Inflammatory macrophage treated with lipopolysaccharide for 1 hour (primary cell): ENCODE results near the gene ZNF226.
"Not testable (repeated sequence)": the region's sequence is repeated elsewhere in the genome, so short reads cannot be mapped to it uniquely, and the experiment has no call there.

Experiments used
- DNase-seq, 2 donors: peaks; one replicate each; pipeline ENCODE4 v3.0.0-alpha.2; 2020 to 2022

The ZNF226 gene

DNA sequence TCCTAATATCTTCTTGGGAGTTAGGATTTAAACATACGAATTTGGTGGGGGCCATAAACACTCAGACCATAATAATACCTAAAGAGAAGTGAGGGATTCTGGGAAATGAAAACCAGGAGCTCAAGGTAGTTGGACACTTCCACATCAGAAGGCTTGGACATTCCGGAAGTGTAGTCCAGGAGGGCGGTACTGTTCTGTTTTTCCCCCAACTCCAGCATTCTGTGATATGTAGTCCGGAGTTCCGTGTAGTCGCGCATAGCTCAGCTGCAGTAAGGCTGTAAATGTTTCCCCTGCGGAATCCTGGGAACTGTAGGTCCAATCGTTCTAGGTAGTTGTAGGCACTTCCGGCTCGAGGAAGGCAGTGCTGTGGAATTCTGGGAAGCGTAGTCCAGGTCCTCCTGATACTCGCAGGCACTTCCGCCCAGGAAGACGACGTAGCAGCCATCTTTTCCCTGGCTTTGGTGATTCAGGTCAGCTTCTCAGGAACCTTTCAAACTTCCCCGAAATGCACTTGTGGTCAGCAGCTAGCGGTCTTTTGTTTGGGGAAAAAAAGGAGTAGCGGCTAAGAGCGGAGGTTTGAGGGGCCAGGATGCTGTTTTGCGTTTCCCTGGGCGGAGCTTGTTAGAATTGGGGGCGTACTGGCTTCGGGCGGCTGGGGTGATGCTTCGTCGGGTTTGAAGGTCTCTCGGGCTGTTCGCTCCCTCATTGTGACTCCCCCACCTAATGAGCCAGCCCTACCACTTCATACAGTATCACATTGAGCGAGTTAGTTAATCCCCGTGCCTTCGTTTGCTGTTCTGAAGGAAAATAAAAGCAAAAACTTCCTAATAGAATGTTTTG lies at the start of gene ZNF226:
ZNF226 (plus strand) TSS at position 428 of the 840 bp plus-strand sequence. CDS start 4,981 bp downstream, outside the sequence.
- peak; percentile 90 to 97 for DNase-seq

DNA sequence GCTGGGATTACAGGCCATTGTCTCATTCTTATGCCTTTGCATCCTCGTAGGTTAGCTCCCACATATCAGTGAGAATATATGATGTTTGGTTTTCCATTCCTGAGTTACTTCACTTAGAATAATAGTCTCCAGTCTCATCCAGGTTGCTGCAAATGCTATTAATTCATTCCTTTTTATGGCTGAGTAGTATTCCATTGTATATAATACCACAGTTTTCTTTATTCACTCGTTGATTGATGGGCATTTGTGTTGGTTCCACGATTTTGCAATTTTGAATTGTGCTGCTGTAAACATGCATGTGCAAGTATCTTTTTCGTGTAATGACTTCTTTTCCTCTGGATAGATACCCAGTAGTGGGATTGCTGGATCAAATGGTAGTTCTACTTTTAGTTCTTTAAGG lies 43.7 kb upstream of the ZNF226 start:
- DNase-seq, result not testable (repeated sequence)

- no peak for DNase-seq
These were observed 32.9 kb upstream of the ZNF226 start for GRCh38 chr19:44131955-44132354.

GRCh38 chr19:44141191-44142058 lies 23.5 kb upstream of the ZNF226 start, which contains the start of gene ZNF234:
ZNF234 (plus strand) TSS chr19:44141554; CDS start chr19:44144633, 3,079 bp downstream.
- DNase-seq, result peak; percentile 83 to 86

- peak; percentile 7 to 14 for DNase-seq
These were observed 22.9 kb upstream of the ZNF226 start for GRCh38 chr19:44142059-44142433.

DNA sequence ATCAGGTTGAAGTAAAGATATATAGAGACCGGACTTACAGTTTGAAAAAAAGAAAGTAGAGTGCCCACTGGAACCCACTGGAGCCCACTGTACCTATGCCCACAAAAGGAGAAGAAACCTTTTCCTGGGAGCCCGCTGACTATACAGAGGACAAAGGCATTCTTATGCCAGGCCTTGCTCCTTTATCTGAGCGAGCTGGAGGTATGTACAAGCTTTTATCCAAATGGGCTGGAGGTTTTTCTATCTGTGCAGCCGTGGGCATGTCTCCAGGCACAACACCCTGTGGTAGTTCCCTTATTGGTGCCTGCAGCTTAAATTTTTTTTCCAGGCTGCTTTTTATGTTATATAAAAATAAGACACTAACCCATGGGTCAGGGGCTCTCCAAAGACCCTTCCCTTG lies 15.1 kb upstream of the ZNF226 start:
- DNase-seq, result no peak

- no peak for DNase-seq
These were observed 13.4 kb upstream of the ZNF226 start for GRCh38 chr19:44151491-44151890.

DNA sequence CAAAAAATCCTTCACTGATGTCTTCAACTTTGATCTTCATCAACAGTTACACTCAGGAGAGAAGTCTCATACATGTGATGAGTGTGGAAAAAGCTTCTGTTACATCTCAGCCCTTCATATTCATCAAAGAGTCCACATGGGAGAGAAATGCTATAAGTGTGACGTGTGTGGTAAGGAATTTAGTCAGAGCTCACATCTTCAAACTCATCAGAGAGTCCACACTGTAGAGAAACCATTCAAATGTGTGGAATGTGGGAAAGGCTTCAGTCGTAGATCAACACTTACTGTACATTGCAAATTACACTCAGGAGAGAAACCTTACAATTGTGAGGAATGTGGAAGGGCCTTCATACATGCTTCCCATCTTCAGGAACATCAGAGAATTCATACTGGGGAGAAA lies 8.4 kb upstream of the ZNF226 start:
- DNase-seq, result no peak

DNA sequence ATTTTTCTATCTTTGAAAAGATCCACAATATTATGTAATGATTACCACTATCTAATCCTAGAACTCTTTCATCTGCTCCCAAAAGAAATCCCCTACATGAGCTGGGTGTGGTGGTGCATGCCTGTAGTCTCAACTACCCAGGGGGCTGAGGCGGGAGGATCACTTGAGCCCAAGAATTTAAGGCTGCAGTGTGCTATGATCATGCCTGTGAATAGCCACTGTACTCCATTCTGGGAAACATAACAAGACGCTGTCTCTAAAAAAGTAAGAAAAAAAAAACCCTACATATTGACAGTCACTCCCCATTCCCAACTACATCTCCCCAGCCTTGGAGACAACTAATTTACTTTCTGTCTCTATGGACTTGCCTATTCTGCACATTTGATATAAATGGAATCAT lies 1.1 kb upstream of the ZNF226 start:
- no peak for DNase-seq

DNA sequence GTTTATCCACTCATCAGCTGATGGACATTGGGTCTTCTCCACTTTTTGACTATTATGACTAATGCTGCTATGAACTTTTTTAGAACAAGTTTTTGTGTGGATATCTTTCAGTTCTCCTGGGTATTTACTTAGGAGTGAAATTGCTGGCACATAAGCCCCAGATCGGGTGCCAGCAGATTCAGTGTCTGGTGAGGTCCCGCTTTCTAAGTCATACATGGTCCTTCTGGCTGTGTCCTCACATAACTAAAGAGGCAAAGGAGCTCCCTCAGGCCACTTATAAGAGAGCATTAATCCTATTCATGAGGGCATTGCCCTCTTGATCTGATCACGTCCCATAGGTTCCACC lies 600 bp upstream of the ZNF226 start:
- DNase-seq, result no peak

- DNase-seq, result not testable (repeated sequence)
These were observed 5.8 kb downstream of the ZNF226 start for GRCh38 chr19:44170660-44171059.

- no peak for DNase-seq
These were observed 11.7 kb downstream of the ZNF226 start for GRCh38 chr19:44176590-44176989.

GRCh38 chr19:44180968-44181367 lies 16.1 kb downstream of the ZNF226 start:
- no peak for DNase-seq

- no peak for DNase-seq
These were observed 17.2 kb downstream of the ZNF226 start for GRCh38 chr19:44182145-44182544.

DNA sequence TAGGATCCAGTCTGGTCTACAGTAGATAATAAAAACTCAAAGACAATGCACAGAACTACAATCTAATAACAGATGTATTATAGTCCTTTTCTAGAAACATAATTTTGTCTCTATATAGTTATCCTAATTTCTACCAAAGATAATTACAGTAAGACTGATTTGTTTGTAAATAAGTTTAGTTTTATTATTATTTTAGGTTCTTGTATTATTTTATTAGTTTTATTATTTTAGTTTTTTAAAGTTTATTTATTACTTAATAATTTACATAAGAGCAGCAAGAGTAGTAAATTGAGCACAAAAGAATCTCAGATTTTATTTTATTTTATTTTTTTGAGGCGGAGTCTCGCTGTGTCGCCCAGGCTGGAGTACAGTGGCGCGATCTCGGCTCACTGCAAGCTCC lies 25.1 kb downstream of the ZNF226 start:
- no peak for DNase-seq

GRCh38 chr19:44192127-44192526 lies 27.2 kb downstream of the ZNF226 start:
- DNase-seq, result no peak

GRCh38 chr19:44196772-44197171 lies 31.9 kb downstream of the ZNF226 start:
- DNase-seq, result no peak

DNA sequence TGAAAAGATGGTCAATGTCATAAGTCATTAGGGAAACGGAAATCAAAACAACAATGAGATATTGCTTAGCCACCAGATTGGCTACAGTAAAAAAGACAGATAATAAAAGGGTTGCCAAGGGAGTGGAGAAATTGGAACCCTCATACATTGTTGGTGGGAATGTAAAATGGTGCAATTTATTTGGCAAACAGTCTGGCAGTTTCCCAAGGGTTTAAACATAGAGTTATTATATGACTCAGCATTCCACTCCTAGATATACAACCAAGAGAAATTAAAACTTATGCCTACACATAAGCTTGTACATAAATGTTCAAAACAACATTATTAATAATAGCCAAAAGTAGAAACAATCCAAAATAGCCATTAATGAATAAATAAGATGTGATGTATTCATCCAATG lies 37.6 kb downstream of the ZNF226 start:
- no peak for DNase-seq

DNA sequence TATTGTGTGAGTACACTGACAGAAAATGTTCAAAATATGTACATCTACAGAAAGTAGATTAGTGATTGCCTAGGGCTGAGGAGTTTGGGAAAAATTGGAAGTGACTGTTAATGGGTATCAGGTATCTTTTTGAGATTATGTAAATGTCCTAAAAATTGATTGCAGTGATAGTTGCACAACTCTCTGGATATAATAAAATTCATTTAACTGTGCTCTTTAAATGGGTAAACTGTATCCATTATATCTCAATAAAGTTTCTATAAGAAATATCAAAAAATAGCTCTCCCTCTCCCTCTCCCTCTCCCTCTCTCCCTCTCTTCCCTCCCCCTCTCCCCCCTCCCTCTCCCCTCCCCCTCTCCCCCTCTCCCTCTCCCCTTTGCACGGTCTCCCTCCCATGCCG lies 38.1 kb downstream of the ZNF226 start:
- DNase-seq, result no peak

- not testable (repeated sequence) for DNase-seq
These were observed 39.0 kb downstream of the ZNF226 start for GRCh38 chr19:44203877-44204276.

GRCh38 chr19:44204772-44205171 lies 39.9 kb downstream of the ZNF226 start:
- no peak for DNase-seq

DNA sequence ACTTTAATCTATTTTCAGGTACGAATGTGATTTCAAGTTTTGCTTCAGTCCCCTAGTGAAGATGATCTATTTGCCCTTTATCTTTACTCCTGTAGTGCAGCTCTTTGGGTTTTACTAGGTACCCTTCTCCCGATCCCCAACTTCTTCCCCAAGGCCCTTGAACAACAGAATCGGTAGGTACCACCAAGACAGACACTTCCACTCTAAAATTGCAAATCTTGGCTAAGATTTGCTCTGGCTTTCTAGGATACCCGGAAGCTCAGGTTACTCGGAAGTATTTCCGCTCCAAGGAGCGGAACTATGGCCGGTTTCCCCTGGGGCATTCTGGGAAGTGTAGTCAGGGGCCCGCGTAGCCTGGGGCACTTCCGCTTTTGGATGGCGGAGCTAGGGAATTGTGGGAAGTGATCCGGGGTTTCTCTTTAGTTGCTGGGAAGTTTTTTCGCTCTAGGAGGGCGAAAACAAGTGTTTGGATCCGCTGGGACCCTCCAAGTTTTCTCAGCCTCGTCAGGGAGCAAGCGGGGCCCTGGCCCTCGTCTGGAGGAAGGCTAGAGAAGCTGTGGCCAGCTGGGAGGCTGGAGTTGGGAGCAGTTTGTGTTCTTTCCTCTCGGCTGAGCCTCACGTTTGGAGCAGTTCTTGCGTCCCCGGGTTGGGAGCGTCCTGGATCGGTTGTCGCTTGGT lies 42.4 kb downstream of the ZNF226 start:
- DNase-seq, result peak; percentile 93

DNA sequence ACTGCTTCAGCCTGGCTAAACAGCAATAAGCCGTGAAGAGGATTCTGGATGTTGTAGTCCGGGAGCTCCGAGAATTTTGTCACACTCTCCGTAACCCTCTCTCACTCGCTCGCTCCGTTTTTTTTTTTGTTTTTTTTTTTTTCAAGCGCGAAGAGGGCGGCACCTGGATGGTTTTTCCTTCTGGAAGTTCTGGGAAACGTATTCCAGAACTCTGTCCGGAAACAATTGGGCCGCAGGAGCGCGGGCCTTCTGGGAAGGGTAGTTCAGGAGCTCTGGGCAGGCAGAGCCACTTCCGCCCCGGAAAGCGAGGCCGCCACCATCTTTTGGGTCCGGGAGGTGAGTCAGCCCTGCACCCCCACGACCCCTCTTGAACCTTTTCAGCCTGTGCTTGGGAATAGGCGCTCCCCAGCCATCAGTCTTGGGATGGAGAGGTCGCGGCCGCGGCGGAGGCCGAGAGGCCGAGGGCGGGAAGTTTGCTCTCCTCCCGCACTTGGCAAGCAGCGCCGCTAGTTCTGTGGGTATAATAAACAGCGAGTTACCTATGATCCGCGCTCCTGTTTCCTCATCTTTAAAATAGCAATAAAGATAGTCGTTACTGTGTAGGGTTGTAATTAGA lies 47.5 kb downstream of the ZNF226 start, which contains the start of gene ZNF227:
ZNF227 (plus strand) TSS at position 283 of the 616 bp plus-strand sequence. CDS start 5,261 bp downstream, outside the sequence.
- DNase-seq, result peak; percentile 64 to 76
